Colon (tissue), 2 donors: Measurements from ENCODE around the gene CAMTA1.

Experiments used
- FAIRE-seq: peaks from 2 replicates; lab custom pipeline; 2012; peaks lifted over from hg19 to GRCh38; lab: Jason Lieb, UNC
- donor health status: control.
- donor health status: control.

Gene CAMTA1

GRCh38 chr1:6928106-6928885 lies 143.0 kb downstream of the CAMTA1 start:
- no peak for FAIRE-seq

- FAIRE-seq, result no peak
Observed at GRCh38 chr1:6930732-6931300, 145.6 kb downstream of the CAMTA1 start.

GRCh38 chr1:6935361-6935883 lies 150.2 kb downstream of the CAMTA1 start:
- no peak for FAIRE-seq

GRCh38 chr1:6935911-6936690 lies 150.8 kb downstream of the CAMTA1 start:
- no peak for FAIRE-seq

GRCh38 chr1:6937048-6937447 lies 151.8 kb downstream of the CAMTA1 start:
- FAIRE-seq, result no peak

GRCh38 chr1:6939363-6939762 lies 154.1 kb downstream of the CAMTA1 start:
- no peak for FAIRE-seq

- FAIRE-seq, result no peak
Observed at GRCh38 chr1:6941786-6942185, 156.5 kb downstream of the CAMTA1 start.

- no peak for FAIRE-seq
Observed at GRCh38 chr1:6942990-6943389, 157.7 kb downstream of the CAMTA1 start.

- FAIRE-seq, result no peak
Observed at GRCh38 chr1:6944434-6944833, 159.2 kb downstream of the CAMTA1 start.

- no peak for FAIRE-seq
Observed at GRCh38 chr1:6947952-6948351, 162.7 kb downstream of the CAMTA1 start.

- FAIRE-seq, result no peak
Observed at GRCh38 chr1:6948416-6948815, 163.2 kb downstream of the CAMTA1 start.

- FAIRE-seq, result no peak
Observed at GRCh38 chr1:6948861-6949260, 163.6 kb downstream of the CAMTA1 start.

- no peak for FAIRE-seq
Observed at GRCh38 chr1:6950001-6950765, 164.9 kb downstream of the CAMTA1 start.

- no peak for FAIRE-seq
Observed at GRCh38 chr1:6951536-6951935, 166.3 kb downstream of the CAMTA1 start.

- FAIRE-seq, result no peak
Observed at GRCh38 chr1:6953216-6953615, 168.0 kb downstream of the CAMTA1 start.

- no peak for FAIRE-seq
Observed at GRCh38 chr1:6953907-6954364, 168.7 kb downstream of the CAMTA1 start.

GRCh38 chr1:6954591-6954990 lies 169.3 kb downstream of the CAMTA1 start:
- FAIRE-seq, result no peak

GRCh38 chr1:6955357-6956094 lies 170.3 kb downstream of the CAMTA1 start:
- no peak for FAIRE-seq

GRCh38 chr1:6956488-6957159 lies 171.4 kb downstream of the CAMTA1 start:
- FAIRE-seq, result no peak

- FAIRE-seq, result no peak
Observed at GRCh38 chr1:6957341-6957740, 172.1 kb downstream of the CAMTA1 start.
